Central memory CD8-positive, alpha-beta T cell (primary cell): ENCODE data around the gene CPD.

Experiments
- ATAC-seq: fragments of 150-1000 bp; cut with Tn5 transposase; replicated peaks from 2 replicates; pipeline ENCODE4 v1.10.0; 2022; ENCODE audit warnings: mild to moderate bottlenecking, moderate FRiP score, moderate number of reproducible peaks; ENCODE audit not compliant: poor library complexity, severe bottlenecking; ENCODE audit errors: extremely low read depth
- DNase-seq, 2 donors: peaks; one replicate each; pipeline ENCODE4 v3.0.0; 2021; ENCODE audit warnings: low spot score in 2 of 2
- H3K27ac Mint-ChIP-seq: one replicate; pipeline ENCODE4 v1.8.0; 2022; ENCODE audit warnings: low read depth, mild to moderate bottlenecking, moderate library complexity, mixed read lengths
- H3K27me3 Mint-ChIP-seq: one replicate; pipeline ENCODE4 v1.8.0; 2022; ENCODE audit warnings: mixed read lengths
- H3K36me3 Mint-ChIP-seq: one replicate; pipeline ENCODE4 v1.8.0; 2022; ENCODE audit warnings: mild to moderate bottlenecking, moderate library complexity, mixed read lengths; ENCODE audit not compliant: insufficient read depth
- H3K4me1 Mint-ChIP-seq: one replicate; pipeline ENCODE4 v1.8.0; 2022; ENCODE audit warnings: mixed read lengths
- H3K4me3 Mint-ChIP-seq: one replicate; pipeline ENCODE4 v1.8.0; 2022; ENCODE audit warnings: mild to moderate bottlenecking, moderate library complexity, mixed read lengths
- H3K9me3 Mint-ChIP-seq: one replicate; pipeline ENCODE4 v1.8.0; 2022; ENCODE audit warnings: mixed read lengths

CPD gene

DNA sequence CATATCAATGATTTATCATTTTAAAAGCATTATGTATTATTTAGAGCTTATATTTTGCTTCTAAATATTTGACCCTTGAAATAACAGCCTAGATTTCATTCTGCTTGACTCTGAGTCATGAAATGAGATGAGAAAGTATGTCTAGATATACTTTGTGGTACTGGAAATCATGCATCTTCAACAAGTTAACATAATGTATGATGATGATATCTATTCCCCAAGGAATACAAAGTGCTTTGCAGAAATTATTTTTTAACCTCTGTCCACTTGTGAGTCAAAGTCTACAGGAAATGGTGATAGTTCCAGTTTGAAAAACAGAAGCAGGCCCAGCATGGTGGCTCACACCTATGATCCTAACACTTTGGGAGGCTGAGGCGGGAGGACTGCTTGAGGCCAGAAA lies 134.6 kb downstream of the CPD start:
- peaks cover 22% of the 10 kb centered on the region for H3K4me1 Mint-ChIP-seq
- H3K36me3 Mint-ChIP-seq = peaks cover 22% of the 10 kb centered on the region
- ATAC-seq (no peak), DNase-seq (no peak)
- H3K4me3 Mint-ChIP-seq = no peak overlapping the region
- H3K9me3 Mint-ChIP-seq = no peaks in the 10 kb centered on the region
- no peak overlapping the region for H3K27ac Mint-ChIP-seq
- no peaks in the 10 kb centered on the region for H3K27me3 Mint-ChIP-seq

DNA sequence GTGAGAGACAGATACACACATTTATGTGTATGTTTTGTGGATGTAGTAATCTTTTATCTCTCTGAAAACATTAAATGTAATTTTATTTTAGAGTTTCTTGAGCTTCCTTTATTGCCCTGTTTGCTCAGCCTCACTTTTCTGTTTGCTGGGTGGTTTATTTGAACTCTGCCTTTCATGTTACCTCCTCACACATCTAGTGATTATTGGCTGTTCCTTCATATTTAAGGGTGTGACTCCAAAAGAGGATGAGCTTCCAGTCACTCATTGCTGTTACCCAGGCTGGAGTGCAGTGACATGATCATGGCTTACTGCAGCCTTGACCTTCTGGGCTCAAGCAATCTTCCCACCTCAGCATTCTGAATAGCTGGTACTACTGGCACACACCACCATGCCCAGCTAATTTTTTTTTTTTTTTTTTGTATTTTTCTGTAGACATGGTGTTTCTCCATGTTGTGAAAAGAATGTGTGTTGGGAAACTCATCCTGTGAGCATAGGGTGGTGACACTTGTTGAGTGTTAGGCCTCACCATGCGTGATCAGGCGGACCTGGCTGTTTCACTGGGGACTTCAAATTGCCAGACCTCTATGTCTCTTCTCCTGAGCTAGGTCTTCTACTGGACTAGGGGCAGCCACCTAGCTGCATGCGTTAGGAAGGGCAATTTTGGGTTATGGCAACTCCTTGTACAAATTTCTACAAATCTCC lies 136.3 kb downstream of the CPD start:
- Mint-ChIP-seq H3K36me3 (peaks cover 29% of the 10 kb centered on the region), H3K4me1 (peaks cover 22% of the 10 kb centered on the region), H3K4me3 (no peak overlapping the region), H3K27ac (no peak overlapping the region), H3K9me3 (no peaks in the 10 kb centered on the region), H3K27me3 (no peaks in the 10 kb centered on the region)
- DNase-seq (no peak), ATAC-seq (no peak)

DNA sequence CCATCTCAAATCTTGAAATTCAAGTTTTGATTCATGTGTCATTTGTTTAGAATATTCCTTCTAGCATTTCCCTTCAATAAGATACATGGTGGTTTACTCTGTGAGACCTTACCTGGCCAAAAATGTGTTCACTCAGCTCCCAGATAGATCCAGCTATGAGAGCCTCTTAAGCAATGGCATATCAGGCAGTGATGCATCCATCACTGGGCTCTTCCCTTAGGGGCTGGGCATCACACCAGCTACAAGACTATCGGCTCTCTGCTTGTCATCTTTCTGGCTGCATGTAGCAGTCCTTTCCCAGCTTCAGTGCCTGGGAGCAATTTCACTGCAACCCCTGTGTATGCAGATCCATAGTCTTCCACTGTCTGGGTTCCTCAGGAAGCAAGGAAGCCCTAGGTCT lies 139.1 kb downstream of the CPD start:
- Mint-ChIP-seq H3K9me3 (no peaks in the 10 kb centered on the region), H3K36me3 (peaks cover 43% of the 10 kb centered on the region)

DNA sequence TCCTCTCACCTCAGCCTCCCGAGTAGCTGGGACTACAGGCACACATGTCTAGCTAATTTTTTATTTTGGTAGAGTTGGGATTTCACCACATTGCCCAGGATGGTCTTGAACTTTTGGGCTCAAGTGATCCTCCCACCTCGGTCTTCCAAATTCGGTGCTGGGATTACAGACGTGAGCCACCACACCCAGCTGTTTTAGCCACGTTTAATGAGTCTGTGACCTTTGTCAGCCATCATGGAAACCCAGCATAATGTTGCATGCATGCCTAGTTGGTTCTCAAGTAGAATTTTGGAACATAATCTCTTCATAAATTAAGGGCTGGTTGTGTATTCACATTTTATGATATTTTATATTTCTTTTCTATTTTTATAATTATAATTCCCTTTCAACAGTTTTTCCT lies 140.4 kb downstream of the CPD start:
- peaks cover 48% of the 10 kb centered on the region for H3K36me3 Mint-ChIP-seq
- H3K4me3 Mint-ChIP-seq = no peak overlapping the region
- DNase-seq (no peak), ATAC-seq (no peak)
- H3K27me3 Mint-ChIP-seq = no peaks in the 10 kb centered on the region
- no peak overlapping the region for H3K27ac Mint-ChIP-seq
- H3K9me3 Mint-ChIP-seq = no peaks in the 10 kb centered on the region
- peaks cover 13% of the 10 kb centered on the region for H3K4me1 Mint-ChIP-seq

More for the DNA sequence above, 139.1 kb downstream of the CPD start:
- no peak for DNase-seq
- ATAC-seq = no peak
- H3K4me3 Mint-ChIP-seq = no peak overlapping the region
- H3K4me1 Mint-ChIP-seq = peaks cover 16% of the 10 kb centered on the region
- no peaks in the 10 kb centered on the region for H3K27me3 Mint-ChIP-seq
- H3K27ac Mint-ChIP-seq = no peak overlapping the region
